Hepatocyte (in vitro differentiated cells): ENCODE data around the gene KIF9.
"Not testable (repeated sequence)": the region's sequence is repeated elsewhere in the genome, so short reads cannot be mapped to it uniquely, and the experiment has no call there.

ENCODE experiments used
- CTCF ChIP-seq: fragments of 200-600 bp; sonication (generic); IDR thresholded peaks from 2 replicates; pipeline ENCODE4 v1.5.1; 2016; ENCODE audit warnings: antibody characterized with exemption, mild to moderate bottlenecking; ENCODE audit not compliant: poor library complexity
- EZH2 ChIP-seq: fragments of 200-600 bp; sonication (generic); IDR thresholded peaks from 2 replicates; pipeline ENCODE4 v1.6.1; 2016; ENCODE audit warnings: antibody characterized with exemption, mild to moderate bottlenecking, borderline replicate concordance
- EZH2phosphoT487 ChIP-seq: fragments of 200-600 bp; sonication (generic); IDR thresholded peaks from one replicate; pipeline ENCODE4 v1.6.1; 2018; ENCODE audit warnings: antibody characterized with exemption, mild to moderate bottlenecking, low read depth, moderate library complexity; ENCODE audit not compliant: unreplicated experiment, severe bottlenecking

- TF ChIP-seq EZH2, CTCF, EZH2phosphoT487: not testable (repeated sequence)
Observed at GRCh38 chr3:47206022-47206421, 76.6 kb downstream of the KIF9 start.
